HFFc6 (cell line): ENCODE measurements around the gene PRKAG3. TPM values are rescaled to one million over a fixed set of nuclear protein-coding genes. Genes with fewer than 3 reads are reported as not detected.

ENCODE experiments used
- DNase-seq: peaks from one replicate; pipeline ENCODE4 v3.0.0-alpha.2; 2018
- H3K27ac Mint-ChIP-seq: 2 replicates; pipeline ENCODE4 v1.8.0; 2020; ENCODE audit warnings: mild to moderate bottlenecking, mixed read lengths
- H3K27me3 Mint-ChIP-seq: 2 replicates; pipeline ENCODE4 v1.8.0; 2021; ENCODE audit warnings: mild to moderate bottlenecking, moderate library complexity, mixed read lengths; ENCODE audit not compliant: insufficient read depth
- H3K36me3 Mint-ChIP-seq: 2 replicates; pipeline ENCODE4 v1.8.0; 2021; ENCODE audit warnings: low read depth, mixed read lengths
- H3K4me1 Mint-ChIP-seq: 2 replicates; pipeline ENCODE4 v1.8.0; 2020; ENCODE audit warnings: low read depth, mixed read lengths
- H3K4me3 Mint-ChIP-seq: 2 replicates; pipeline ENCODE4 v1.8.0; 2020; ENCODE audit warnings: mild to moderate bottlenecking, moderate library complexity, mixed read lengths
- H3K9me3 Mint-ChIP-seq: 2 replicates; pipeline ENCODE4 v1.8.0; 2020; ENCODE audit warnings: mild to moderate bottlenecking, mixed read lengths
- CTCF ChIP-seq: fragments of 200-600 bp; sonication (generic); IDR thresholded peaks from 2 replicates; pipeline ENCODE4 v1.5.0; 2021; ENCODE audit warnings: antibody characterized with exemption, mild to moderate bottlenecking
- total RNA-seq, 6 experiments: library from RNA; stranded (reverse); fragmentation: NEBNext Ultra II Directional; extraction: Animal tissue kit (Norgen Biotek cat#: 25700); gene quantifications; 2 replicates in 1 of 6; 3 replicates in 5 of 6; pipeline ENCODE4 v1.2.3, GENCODE V29; 2021

The PRKAG3 gene
- total RNA-seq, 6 experiments from 2014 or later: not detected

- H3K9me3 Mint-ChIP-seq: peaks cover 13% of the 10 kb centered on the region
- H3K27me3 Mint-ChIP-seq: peaks cover 25% of the 10 kb centered on the region
- TF ChIP-seq CTCF: no peak
- no peaks in the 10 kb centered on the region for H3K36me3 Mint-ChIP-seq
- no peak overlapping the region for H3K4me3 Mint-ChIP-seq
- DNase-seq: no peak
- H3K4me1 Mint-ChIP-seq: peaks cover 14% of the 10 kb centered on the region
- no peak overlapping the region for H3K27ac Mint-ChIP-seq
These were observed 8.3 kb upstream of the PRKAG3 start for GRCh38 chr2:218839888-218840287.

- TF ChIP-seq CTCF: no peak
- peak; percentile 24 for DNase-seq
- H3K4me1 Mint-ChIP-seq: peaks cover 14% of the 10 kb centered on the region
- H3K4me3 Mint-ChIP-seq: no peak overlapping the region
- peaks cover 13% of the 10 kb centered on the region for H3K9me3 Mint-ChIP-seq
- H3K27ac Mint-ChIP-seq: peak overlapping the region; percentile 7; the same call in 1 of the 2 replicates
- H3K36me3 Mint-ChIP-seq: no peaks in the 10 kb centered on the region
- H3K27me3 Mint-ChIP-seq: peaks cover 28% of the 10 kb centered on the region
These were observed 7.8 kb upstream of the PRKAG3 start for GRCh38 chr2:218839430-218839829.

- TF ChIP-seq CTCF: no peak
- no peak overlapping the region for H3K4me3 Mint-ChIP-seq
- DNase-seq: no peak
- H3K27ac Mint-ChIP-seq: no peak overlapping the region
- H3K9me3 Mint-ChIP-seq: peaks cover 13% of the 10 kb centered on the region
- no peaks in the 10 kb centered on the region for H3K36me3 Mint-ChIP-seq
- peaks cover 26% of the 10 kb centered on the region for H3K4me1 Mint-ChIP-seq
- H3K27me3 Mint-ChIP-seq: peaks cover 36% of the 10 kb centered on the region
These were observed 5.9 kb upstream of the PRKAG3 start for GRCh38 chr2:218837495-218837894.

GRCh38 chr2:218834685-218835084 lies 3.1 kb upstream of the PRKAG3 start:
- no peak for TF ChIP-seq CTCF
- Mint-ChIP-seq H3K9me3 (peaks cover 13% of the 10 kb centered on the region), H3K27ac (no peak overlapping the region), H3K4me1 (peaks cover 29% of the 10 kb centered on the region), H3K36me3 (no peaks in the 10 kb centered on the region), H3K4me3 (no peak overlapping the region), H3K27me3 (peaks cover 37% of the 10 kb centered on the region)
- DNase-seq: no peak

- TF ChIP-seq CTCF: no peak
- H3K9me3 Mint-ChIP-seq: peaks cover 12% of the 10 kb centered on the region
- H3K36me3 Mint-ChIP-seq: no peaks in the 10 kb centered on the region
- no peak for DNase-seq
- no peak overlapping the region for H3K4me3 Mint-ChIP-seq
- H3K27me3 Mint-ChIP-seq: peaks cover 37% of the 10 kb centered on the region
- no peak overlapping the region for H3K27ac Mint-ChIP-seq
- peaks cover 19% of the 10 kb centered on the region for H3K4me1 Mint-ChIP-seq
These were observed 1.5 kb upstream of the PRKAG3 start for GRCh38 chr2:218833023-218833609.

GRCh38 chr2:218832520-218832919 lies 917 bp upstream of the PRKAG3 start:
- peaks cover 40% of the 10 kb centered on the region for H3K27me3 Mint-ChIP-seq

More at GRCh38 chr2:218832520-218832919, 917 bp upstream of the PRKAG3 start:
- DNase-seq: peak; percentile 13
- Mint-ChIP-seq H3K9me3 (peaks cover 6% of the 10 kb centered on the region), H3K36me3 (no peaks in the 10 kb centered on the region), H3K4me1 (peaks cover 19% of the 10 kb centered on the region), H3K27ac (no peak overlapping the region), H3K4me3 (no peak overlapping the region)
- TF ChIP-seq CTCF: no peak
